LNCaP clone FGC (cell line): ENCODE measurements around the gene SLC8A1.

Source experiments
- DNase-seq: peaks from one replicate; pipeline ENCODE4 v3.0.0-alpha.2; 2011; ENCODE audit warnings: low read depth
- H3K4me3 ChIP-seq: 2 replicates; pipeline ENCODE4 v1.5.1; 2011; ENCODE audit warnings: mild to moderate bottlenecking, low read depth, low read length, control low read depth
- CTCF ChIP-seq: IDR thresholded peaks from 2 replicates; pipeline ENCODE4 v1.5.1; 2012; ENCODE audit warnings: mild to moderate bottlenecking; ENCODE audit not compliant: control insufficient read depth, insufficient read depth; ENCODE audit errors: extremely low read depth

SLC8A1 gene

GRCh38 chr2:40299781-40300180 is 152.1 kb downstream of the SLC8A1 start:
- no peak overlapping the region for H3K4me3 ChIP-seq
- TF ChIP-seq CTCF, result no peak
- DNase-seq, result no peak

GRCh38 chr2:40299173-40299572 is 152.7 kb downstream of the SLC8A1 start:
- no peak for TF ChIP-seq CTCF
- no peak for DNase-seq

GRCh38 chr2:40298026-40298425 is 153.9 kb downstream of the SLC8A1 start:
- no peak for TF ChIP-seq CTCF
- no peak overlapping the region for H3K4me3 ChIP-seq
- DNase-seq, result no peak

More at GRCh38 chr2:40299173-40299572, 152.7 kb downstream of the SLC8A1 start:
- H3K4me3 ChIP-seq, result no peak overlapping the region

- TF ChIP-seq CTCF, result no peak
- no peak for DNase-seq
- no peak overlapping the region for H3K4me3 ChIP-seq
Measured at GRCh38 chr2:40292291-40292690, 159.6 kb downstream of the SLC8A1 start.

- no peak for TF ChIP-seq CTCF
- DNase-seq, result no peak
- no peak overlapping the region for H3K4me3 ChIP-seq
Measured at GRCh38 chr2:40289771-40290404, 162.0 kb downstream of the SLC8A1 start.

- H3K4me3 ChIP-seq, result no peak overlapping the region
- no peak for TF ChIP-seq CTCF
- no peak for DNase-seq
Measured at GRCh38 chr2:40287773-40288172, 164.1 kb downstream of the SLC8A1 start.

- no peak for DNase-seq
- TF ChIP-seq CTCF, result no peak
Measured at GRCh38 chr2:40287195-40287594, 164.7 kb downstream of the SLC8A1 start.

More at GRCh38 chr2:40287195-40287594, 164.7 kb downstream of the SLC8A1 start:
- H3K4me3 ChIP-seq, result no peak overlapping the region
